ENCODE measurements around the gene KDF1.

GRCh38 chr1:26922431-26922729, 37.9 kb downstream of the KDF1 start:
- TF ChIP-seq POLR2A (IDR thresholded peaks at IDR 0.05; ENCODE audit: borderline replicate concordance, extremely low read depth, insufficient read depth, insufficient read length): no peak
- no peak for TF ChIP-seq ZBTB33 (IDR thresholded peaks at IDR 0.05; ENCODE audit: extremely low read depth, insufficient replicate concordance, low read length)
